Measurements from ENCODE around the gene FGFR2.

Gene FGFR2

GRCh38 chr10:121442086-121442935 is 155.9 kb downstream of the FGFR2 start:
- DNase-seq, result no peak

GRCh38 chr10:121440461-121440860 is 157.8 kb downstream of the FGFR2 start:
- no peak for DNase-seq

- DNase-seq, result no peak
Measured at GRCh38 chr10:121438333-121438732, 159.9 kb downstream of the FGFR2 start.

- DNase-seq, result no peak
Measured at GRCh38 chr10:121437596-121437995, 160.6 kb downstream of the FGFR2 start.

- no peak for DNase-seq
Measured at GRCh38 chr10:121436630-121437341, 161.5 kb downstream of the FGFR2 start.

- DNase-seq, result no peak
Measured at GRCh38 chr10:121436281-121436629, 162.0 kb downstream of the FGFR2 start.

GRCh38 chr10:121435099-121435875 is 163.0 kb downstream of the FGFR2 start:
- DNase-seq, result no peak

GRCh38 chr10:121433965-121434364 is 164.3 kb downstream of the FGFR2 start:
- no peak for DNase-seq

GRCh38 chr10:121428867-121429266 is 169.4 kb downstream of the FGFR2 start:
- no peak for DNase-seq

Data from 8988T (cell line).